ENCODE measurements around the gene BEST2.
A peak's percentile ranks its signal among the peaks of the same experiment; 100 is the strongest.

BEST2 gene

GRCh38 chr19:12731337-12731736 is 20.3 kb upstream of the BEST2 start:
- no peak for DNase-seq

GRCh38 chr19:12733369-12734214 is 18.0 kb upstream of the BEST2 start:
- peak; percentile 77 for DNase-seq

- peak; percentile 95 for DNase-seq
These were observed 14.4 kb upstream of the BEST2 start, which contains the start of gene GET3 for GRCh38 chr19:12736995-12737834. TSS of gene GET3 (plus strand) at chr19:12737497. CDS start at chr19:12737506, 9 bp downstream.

GRCh38 chr19:12737835-12738351 is 13.7 kb upstream of the BEST2 start:
- DNase-seq: no peak

- DNase-seq: no peak
These were observed 6.3 kb upstream of the BEST2 start for GRCh38 chr19:12745166-12745897.

- DNase-seq: no peak
These were observed 3.1 kb upstream of the BEST2 start for GRCh38 chr19:12748489-12748888.

- DNase-seq: no peak
These were observed 1.6 kb upstream of the BEST2 start for GRCh38 chr19:12749938-12750521.

GRCh38 chr19:12750851-12751250 is 740 bp upstream of the BEST2 start:
- no peak for DNase-seq

GRCh38 chr19:12752056-12752781 is 628 bp downstream of the BEST2 start:
- no peak for DNase-seq

GRCh38 chr19:12754465-12755196 is 3.0 kb downstream of the BEST2 start:
- DNase-seq: no peak

GRCh38 chr19:12756150-12756883 is 4.7 kb downstream of the BEST2 start:
- no peak for DNase-seq

GRCh38 chr19:12757544-12758274 is 6.1 kb downstream of the BEST2 start:
- DNase-seq: peak; percentile 69

GRCh38 chr19:12759686-12760085 is 8.1 kb downstream of the BEST2 start:
- DNase-seq: no peak

- DNase-seq: no peak
These were observed 11.5 kb downstream of the BEST2 start for GRCh38 chr19:12763100-12763499.

- no peak for DNase-seq
These were observed 13.1 kb downstream of the BEST2 start for GRCh38 chr19:12764698-12765097.

GRCh38 chr19:12766051-12766521 is 14.5 kb downstream of the BEST2 start:
- peak; percentile 72 for DNase-seq

- no peak for DNase-seq
These were observed 15.6 kb downstream of the BEST2 start for GRCh38 chr19:12767150-12767549.

- DNase-seq: no peak
These were observed 16.1 kb downstream of the BEST2 start for GRCh38 chr19:12767666-12768065.

- peak; percentile 66 for DNase-seq
These were observed 18.1 kb downstream of the BEST2 start for GRCh38 chr19:12769689-12770088.

All from activated CD4-positive, alpha-beta T cell treated with anti-CD3 and anti-CD28 coated beads, Interleukin-2, amount 50 U/mL, for 16 hours (primary cell).